MM.1S (cell line): ENCODE data around the gene ZBTB22.

ENCODE experiments used
- DNase-seq: peaks from one replicate; pipeline ENCODE4 v3.0.0-alpha.2; 2015
- H2AFZ ChIP-seq: fragments of 300-600 bp; sonication (generic); 2 replicates; pipeline ENCODE4 v1.6.0; 2016; ENCODE audit warnings: antibody characterized with exemption, low read length
- H3F3A ChIP-seq: fragments of 300-600 bp; sonication (generic); 2 replicates; pipeline ENCODE4 v1.6.1; 2016; ENCODE audit warnings: mild to moderate bottlenecking, antibody characterized with exemption, low read length, moderate library complexity, mixed read lengths; ENCODE audit not compliant: insufficient read depth
- H3K27ac ChIP-seq: fragments of 300-600 bp; sonication (generic); 2 replicates; pipeline ENCODE4 v1.5.1; 2016; ENCODE audit warnings: mild to moderate bottlenecking, low read length
- H3K27me3 ChIP-seq: fragments of 300-600 bp; sonication (generic); replicated peaks from 2 replicates; pipeline ENCODE4 v1.6.0; 2016; ENCODE audit warnings: low read length; ENCODE audit not compliant: insufficient read depth
- H3K36me3 ChIP-seq: fragments of 300-600 bp; sonication (generic); replicated peaks from 2 replicates; pipeline ENCODE4 v1.6.1; 2016; ENCODE audit warnings: mild to moderate bottlenecking, low read length, mixed read lengths; ENCODE audit not compliant: insufficient read depth
- H3K4me1 ChIP-seq: fragments of 300-600 bp; sonication (generic); 2 replicates; pipeline ENCODE4 v1.6.1; 2016; ENCODE audit warnings: low read length, mixed read lengths
- H3K4me2 ChIP-seq: fragments of 300-600 bp; sonication (generic); 2 replicates; pipeline ENCODE4 v1.6.0; 2016; ENCODE audit warnings: low read depth, low read length
- H3K4me3 ChIP-seq: fragments of 300-600 bp; sonication (generic); 2 replicates; pipeline ENCODE4 v1.5.1; 2016; ENCODE audit warnings: low read length, mixed read lengths
- H3K79me2 ChIP-seq: fragments of 300-600 bp; sonication (generic); 2 replicates; pipeline ENCODE4 v1.6.1; 2016; ENCODE audit warnings: mixed run types, low read length, mixed read lengths
- H3K9ac ChIP-seq: fragments of 300-600 bp; sonication (generic); 2 replicates; pipeline ENCODE4 v1.6.1; 2016; ENCODE audit warnings: low read length, mixed read lengths
- H3K9me2 ChIP-seq: fragments of 300-600 bp; sonication (generic); replicated peaks from 2 replicates; pipeline ENCODE4 v1.6.1; 2016; ENCODE audit warnings: mild to moderate bottlenecking, low read length, mixed read lengths; ENCODE audit not compliant: insufficient read depth
- H3K9me3 ChIP-seq: fragments of 300-600 bp; sonication (generic); replicated peaks from 2 replicates; pipeline ENCODE4 v1.6.1; 2016; ENCODE audit warnings: mild to moderate bottlenecking, low read length, mixed read lengths; ENCODE audit not compliant: insufficient read depth
- H4K20me1 ChIP-seq: fragments of 300-600 bp; sonication (generic); 2 replicates; pipeline ENCODE4 v1.6.1; 2016; ENCODE audit warnings: mild to moderate bottlenecking, low read length, moderate library complexity, mixed read lengths; ENCODE audit not compliant: insufficient read depth
- CTCF ChIP-seq: fragments of 300-600 bp; sonication (generic); IDR thresholded peaks from 2 replicates; pipeline ENCODE4 v1.5.1; 2016; ENCODE audit warnings: antibody characterized with exemption, low read length, mixed read lengths
- EZH2 ChIP-seq: fragments of 300-600 bp; sonication (generic); optimal IDR thresholded peaks from 2 replicates; pipeline ENCODE3; 2017; ENCODE audit warnings: low read depth, mild to moderate bottlenecking, antibody characterized with exemption, low read length, mixed read lengths
- EZH2phosphoT487 ChIP-seq: fragments of 300-600 bp; sonication (generic); IDR thresholded peaks from 2 replicates; pipeline ENCODE4 v1.6.1; 2018; ENCODE audit warnings: antibody characterized with exemption, low read length

Gene ZBTB22

GRCh38 chr6:33320315-33321181 lies 3.0 kb upstream of the ZBTB22 start:
- no peak overlapping the region for H3K4me2 ChIP-seq
- H3K79me2 ChIP-seq: peaks cover 57% of the 10 kb centered on the region
- no peak overlapping the region for H3K9ac ChIP-seq
- H2AFZ ChIP-seq: no peak overlapping the region
- no peaks in the 10 kb centered on the region for H3K27me3 ChIP-seq
- H3K9me2 ChIP-seq: no peaks in the 10 kb centered on the region
- no peaks in the 10 kb centered on the region for H3K9me3 ChIP-seq
- DNase-seq: no peak
- no peak overlapping the region for H3K4me3 ChIP-seq
- TF ChIP-seq EZH2 (no peak), CTCF (no peak), EZH2phosphoT487 (no peak)
- H3K4me1 ChIP-seq: peaks cover 36% of the 10 kb centered on the region
- peaks cover 9% of the 10 kb centered on the region for H3K36me3 ChIP-seq
- no peaks in the 10 kb centered on the region for H4K20me1 ChIP-seq
- peaks cover 36% of the 10 kb centered on the region for H3F3A ChIP-seq
- H3K27ac ChIP-seq: no peak overlapping the region

- no peaks in the 10 kb centered on the region for H4K20me1 ChIP-seq
- no peaks in the 10 kb centered on the region for H3K9me3 ChIP-seq
- H3F3A ChIP-seq: peaks cover 36% of the 10 kb centered on the region
- H3K27me3 ChIP-seq: no peaks in the 10 kb centered on the region
- peaks cover 9% of the 10 kb centered on the region for H3K36me3 ChIP-seq
- H3K9me2 ChIP-seq: no peaks in the 10 kb centered on the region
- no peak for TF ChIP-seq EZH2phosphoT487
- no peak for TF ChIP-seq EZH2
- no peak for TF ChIP-seq CTCF
- no peak overlapping the region for H2AFZ ChIP-seq
- no peak for DNase-seq
- no peak overlapping the region for H3K9ac ChIP-seq
- H3K79me2 ChIP-seq: peaks cover 63% of the 10 kb centered on the region
- no peak overlapping the region for H3K4me3 ChIP-seq
- peaks cover 42% of the 10 kb centered on the region for H3K4me1 ChIP-seq
- no peak overlapping the region for H3K27ac ChIP-seq
- no peak overlapping the region for H3K4me2 ChIP-seq
These were observed 2.4 kb upstream of the ZBTB22 start for GRCh38 chr6:33319939-33320314.

- Histone ChIP-seq H4K20me1 (no peaks in the 10 kb centered on the region), H3K9me2 (no peaks in the 10 kb centered on the region), H3K9ac (peak overlapping the region; percentile 49; the same call in 1 of the 2 replicates), H3K27me3 (no peaks in the 10 kb centered on the region), H3K79me2 (peaks cover 75% of the 10 kb centered on the region), H3K36me3 (peaks cover 9% of the 10 kb centered on the region), H3K4me3 (peak overlapping the region; percentile 64), H3K9me3 (no peaks in the 10 kb centered on the region), H2AFZ (0 out of 2 replicates have a peak overlapping the region, but pooled peaks have one; percentile 40), H3K4me2 (peak overlapping the region; percentile 95), H3K27ac (peak overlapping the region; percentile 74; the same call in 1 of the 2 replicates), H3F3A (peaks cover 38% of the 10 kb centered on the region), H3K4me1 (peaks cover 46% of the 10 kb centered on the region)
- TF ChIP-seq EZH2phosphoT487: no peak
- TF ChIP-seq EZH2: no peak
- TF ChIP-seq CTCF: no peak
- no peak for DNase-seq
These were observed 1.0 kb upstream of the ZBTB22 start for GRCh38 chr6:33318426-33319073.
